Measurements from ENCODE around the gene CDK2.

Gene CDK2

GRCh38 chr12:55940065-55940732 lies 26.4 kb upstream of the CDK2 start:
- TF ChIP-seq CTCF (conservative IDR thresholded peaks at IDR 0.05; ENCODE audit: low read depth, low read length), result peak; percentile 94
- peak overlapping the region; percentile 25 for H3K4me3 ChIP-seq (ENCODE audit: low read length)
- no peak for DNase-seq (ENCODE audit: low read depth)

- TF ChIP-seq CTCF (conservative IDR thresholded peaks at IDR 0.05; ENCODE audit: low read depth, low read length), result no peak
- no peak overlapping the region for H3K4me3 ChIP-seq (ENCODE audit: low read length)
- DNase-seq (ENCODE audit: low read depth), result no peak
Observed at GRCh38 chr12:55942055-55942454, 24.6 kb upstream of the CDK2 start.

GRCh38 chr12:55942577-55943136 lies 24.0 kb upstream of the CDK2 start:
- TF ChIP-seq CTCF (conservative IDR thresholded peaks at IDR 0.05; ENCODE audit: low read depth, low read length), result no peak
- no peak overlapping the region for H3K4me3 ChIP-seq (ENCODE audit: low read length)
- DNase-seq (ENCODE audit: low read depth), result no peak

- no peak overlapping the region for H3K4me3 ChIP-seq (ENCODE audit: low read length)
- no peak for DNase-seq (ENCODE audit: low read depth)
- TF ChIP-seq CTCF (conservative IDR thresholded peaks at IDR 0.05; ENCODE audit: low read depth, low read length), result no peak
Observed at GRCh38 chr12:55946553-55946952, 20.1 kb upstream of the CDK2 start.

- DNase-seq (ENCODE audit: low read depth), result no peak
- H3K4me3 ChIP-seq (ENCODE audit: low read length), result no peak overlapping the region
- no peak for TF ChIP-seq CTCF (conservative IDR thresholded peaks at IDR 0.05; ENCODE audit: low read depth, low read length)
Observed at GRCh38 chr12:55955344-55955743, 11.3 kb upstream of the CDK2 start.

- TF ChIP-seq CTCF (conservative IDR thresholded peaks at IDR 0.05; ENCODE audit: low read depth, low read length), result peak; percentile 68
- DNase-seq (ENCODE audit: low read depth), result no peak
- H3K4me3 ChIP-seq (ENCODE audit: low read length), result no peak overlapping the region
Observed at GRCh38 chr12:55955800-55956508, 10.7 kb upstream of the CDK2 start.

Measured in retinal pigment epithelial cell (primary cell).